Transverse colon (tissue), 4 donors: ENCODE measurements around the gene MGST2. TPM values are rescaled to one million over a fixed set of nuclear protein-coding genes. Genes with fewer than 3 reads are reported as not detected.

Experiments used
- DNase-seq: peaks from one replicate; pipeline ENCODE4 v3.0.0-alpha.2; 2019
- H3K27ac ChIP-seq, 4 donors: fragments of 200-600 bp; sonication (generic); 2 replicates each; pipeline ENCODE4 v1.5.1; 2016 to 2018; ENCODE audit warnings: inconsistent platforms in 4 of 4
- H3K27me3 ChIP-seq: fragments of 200-600 bp; sonication (generic); 2 replicates; pipeline ENCODE4 v1.5.1; 2017; ENCODE audit warnings: inconsistent platforms
- H3K36me3 ChIP-seq, 4 donors: fragments of 200-600 bp; sonication (generic); 2 replicates each; pipeline ENCODE4 v1.5.1; 2017 to 2019; ENCODE audit warnings: inconsistent platforms in 4 of 4
- H3K4me1 ChIP-seq, 4 donors: fragments of 200-600 bp; sonication (generic); 2 replicates each; pipeline ENCODE4 v1.5.1; 2017 to 2020; ENCODE audit warnings: inconsistent platforms in 4 of 4
- H3K4me3 ChIP-seq, 4 donors: fragments of 200-600 bp; sonication (generic); 1 replicate in 1 of 4; 2 replicates in 3 of 4; pipeline versions ENCODE4 v1.5.1 to v1.6.1; 2017 to 2019; ENCODE audit warnings: inconsistent platforms in 4 of 4
- H3K9me3 ChIP-seq, 2 donors: fragments of 200-600 bp; sonication (generic); 2 replicates each; pipeline ENCODE4 v1.5.1; 2017 to 2019; ENCODE audit warnings: inconsistent platforms in 2 of 2
- EP300 ChIP-seq: sonication (generic); formaldehyde crosslinking; IDR thresholded peaks from one replicate; pipeline ENCODE4 v1.6.1; 2017; ENCODE audit warnings: antibody characterized with exemption, low read depth
- POLR2A ChIP-seq: fragments of 450-650 bp; IDR thresholded peaks from one replicate; pipeline ENCODE4 v1.6.1; 2016; ENCODE audit warnings: antibody characterized with exemption, mild to moderate bottlenecking, moderate library complexity
- POLR2AphosphoS5 ChIP-seq, 3 donors: sonication (generic); formaldehyde crosslinking; IDR thresholded peaks; one replicate each; pipeline ENCODE4 v1.6.1; 2016; ENCODE audit warnings: antibody characterized with exemption in 3 of 3
- WGBS, 2 donors: methylation state at CpG; one replicate each; pipeline ENCODE4 v1.1.5; 2018; ENCODE audit warnings: low coverage in 1 of 2; 5-methylcytosine and 5-hydroxymethylcytosine counted together
- in situ Hi-C, 4 donors: fragments of 200-750 bp; cut with MboI; loops; one replicate each; pipeline versions ENCODE4 v1.15.0 to v1.15.1; 2017; ENCODE audit warnings: low sequenced_read_pairs in 3 of 4, low pct_ligation_motif_present in 1 of 4, low pct_unique_long_range_greater_than_20kb in 1 of 4
- intact Hi-C: fragments of 100-400 bp; cut with DNase I; formaldehyde crosslinking; loops from one replicate; pipeline ENCODE4 v1.15.1; 2023; ENCODE audit warnings: low total_unique reads
- total RNA-seq, 4 donors: library from RNA; depleted of rRNA; stranded (reverse); fragments of >200 nt; gene quantifications; one replicate each; pipeline ENCODE4 v1.1.0, GENCODE V29; 2016
- TF ChIP-seq, protein P1 (sequence below), 5 experiments: fragments of 200-600 bp in 3 of 5; fragments of 450-650 bp in 2 of 5; sonication (generic) in 3 of 5; IDR thresholded peaks; 1 replicate in 2 of 5; 2 replicates in 3 of 5; pipeline ENCODE4 v1.5.1; 2016 to 2017; ENCODE audit warnings: antibody characterized with exemption in 5 of 5, inconsistent platforms in 3 of 5, mild to moderate bottlenecking in 2 of 5, moderate library complexity in 1 of 5

MGST2 gene
- total RNA-seq, 4 donors from 2014 or later, result 3.4 to 91.5 (median 39.4) TPM

- DNase-seq, result no peak
- in situ Hi-C loops, result loop anchor here in 1 of 4 donors (25.0 kb wide), 1 partner anchor 512 kb away; no protein-coding TSS in a partner anchor
- Histone ChIP-seq H3K4me1 (no peaks in the 10 kb centered on the region), H3K36me3 (no peaks in the 10 kb centered on the region), H3K9me3 (no peaks in the 10 kb centered on the region), H3K4me3 (no peak overlapping the region), H3K27me3 (no peaks in the 10 kb centered on the region), H3K27ac (no peak overlapping the region)
- intact Hi-C loops, result no loop called here
- TF ChIP-seq POLR2A, result no peak
- TF ChIP-seq, protein P1, sequence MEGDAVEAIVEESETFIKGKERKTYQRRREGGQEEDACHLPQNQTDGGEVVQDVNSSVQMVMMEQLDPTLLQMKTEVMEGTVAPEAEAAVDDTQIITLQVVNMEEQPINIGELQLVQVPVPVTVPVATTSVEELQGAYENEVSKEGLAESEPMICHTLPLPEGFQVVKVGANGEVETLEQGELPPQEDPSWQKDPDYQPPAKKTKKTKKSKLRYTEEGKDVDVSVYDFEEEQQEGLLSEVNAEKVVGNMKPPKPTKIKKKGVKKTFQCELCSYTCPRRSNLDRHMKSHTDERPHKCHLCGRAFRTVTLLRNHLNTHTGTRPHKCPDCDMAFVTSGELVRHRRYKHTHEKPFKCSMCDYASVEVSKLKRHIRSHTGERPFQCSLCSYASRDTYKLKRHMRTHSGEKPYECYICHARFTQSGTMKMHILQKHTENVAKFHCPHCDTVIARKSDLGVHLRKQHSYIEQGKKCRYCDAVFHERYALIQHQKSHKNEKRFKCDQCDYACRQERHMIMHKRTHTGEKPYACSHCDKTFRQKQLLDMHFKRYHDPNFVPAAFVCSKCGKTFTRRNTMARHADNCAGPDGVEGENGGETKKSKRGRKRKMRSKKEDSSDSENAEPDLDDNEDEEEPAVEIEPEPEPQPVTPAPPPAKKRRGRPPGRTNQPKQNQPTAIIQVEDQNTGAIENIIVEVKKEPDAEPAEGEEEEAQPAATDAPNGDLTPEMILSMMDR (IDR thresholded peaks at IDR 0.05), result no peak
- no peak for TF ChIP-seq EP300
- TF ChIP-seq POLR2AphosphoS5 (IDR thresholded peaks at IDR 0.05), result no peak
- 86 to 92% methylated on average over 1 to 4 of the region's 4 CpGs for WGBS, 2 donors
Measured at GRCh38 chr4:139749835-139750498, 84.3 kb downstream of the MGST2 start.

DNA sequence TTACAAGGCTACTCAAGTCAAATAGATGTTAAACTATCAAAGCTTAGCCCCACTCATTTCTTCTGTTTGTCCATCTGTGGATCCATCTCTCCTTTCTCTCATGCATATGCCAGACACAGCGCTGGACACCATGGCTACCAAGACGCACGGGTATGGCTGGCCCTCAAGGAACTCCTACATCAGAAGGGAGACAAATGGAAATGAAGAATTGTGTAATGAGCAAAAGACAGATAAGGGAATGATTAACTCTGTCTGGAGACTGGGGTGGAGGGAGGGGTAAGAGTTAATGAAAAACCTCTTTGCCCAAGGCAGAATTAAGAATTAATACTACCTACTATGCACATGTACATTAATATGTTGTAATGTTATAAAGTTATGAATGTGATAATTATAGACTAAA, 88.1 kb downstream of the MGST2 start:
- intact Hi-C loops, result no loop called here
- Histone ChIP-seq H3K4me3 (no peak overlapping the region), H3K36me3 (no peaks in the 10 kb centered on the region), H3K9me3 (no peaks in the 10 kb centered on the region), H3K27me3 (no peaks in the 10 kb centered on the region), H3K4me1 (no peaks in the 10 kb centered on the region), H3K27ac (no peak overlapping the region)
- 94 to 100% methylated on average over 3 of the region's 3 CpGs for WGBS, 2 donors
- in situ Hi-C loops, result no loop called here
- TF ChIP-seq EP300 (no peak), POLR2A (no peak), POLR2AphosphoS5 (IDR thresholded peaks at IDR 0.05) (no peak)
- TF ChIP-seq, protein P1 (IDR thresholded peaks at IDR 0.05), result no peak
- DNase-seq, result no peak

Other genes starting within 250 kb of the MGST2 start
- 1 to 10 TPM; 6.8 to 8.1 (median 7.1) TPM for gene RAB33B, start 211.7 kb upstream of the MGST2 start, total RNA-seq
- gene SETD7, start 109.6 kb upstream of the MGST2 start, total RNA-seq, result 10 to 100 TPM; 19.7 to 31.3 (median 24.8) TPM